MCF 10A (cell line): ENCODE results near the gene RUVBL1. TPM values are rescaled to one million over a fixed set of nuclear protein-coding genes. Genes with fewer than 3 reads are reported as not detected.

Source experiments
- BruUV-seq: library from RNA; stranded (reverse); fragments of 400-500 nt; replicated peaks from 2 replicates; lab custom pipeline; 2021; lab: Mats Ljungman, UMichigan
- CTCF ChIA-PET: fragments of 300-600 bp; sonication (Branson Sonifier 250); formaldehyde crosslinking; extraction: SDS; loops from one replicate; lab custom pipeline; 2021; ENCODE audit warnings: antibody characterized with exemption, inconsistent platforms; lab: Yijun Ruan, JAX
- POLR2A ChIA-PET: fragments of 300-600, 350-650 bp; sonication (Branson Sonifier 250); formaldehyde crosslinking; extraction: SDS; loops from one replicate; lab custom pipeline; 2020; ENCODE audit warnings: antibody characterized with exemption, inconsistent platforms; lab: Yijun Ruan, JAX
- DNase-seq: peaks from one replicate; pipeline ENCODE4 v3.0.0-alpha.2; 2018; ENCODE audit not compliant: unreplicated experiment
- H3K27ac Mint-ChIP-seq: one replicate; pipeline ENCODE4 v1.8.0; 2022; ENCODE audit warnings: mild to moderate bottlenecking, low read depth, mixed read lengths; ENCODE audit not compliant: unreplicated experiment
- H3K27me3 Mint-ChIP-seq: one replicate; pipeline ENCODE4 v1.8.0; 2022; ENCODE audit warnings: mixed read lengths; ENCODE audit not compliant: insufficient read depth, unreplicated experiment
- H3K36me3 Mint-ChIP-seq: one replicate; pipeline ENCODE4 v1.8.0; 2022; ENCODE audit warnings: mild to moderate bottlenecking, moderate library complexity, mixed read lengths; ENCODE audit not compliant: insufficient read depth, unreplicated experiment
- H3K4me1 Mint-ChIP-seq: one replicate; pipeline ENCODE4 v1.8.0; 2022; ENCODE audit warnings: mixed read lengths; ENCODE audit not compliant: insufficient read depth, unreplicated experiment
- H3K4me3 Mint-ChIP-seq: one replicate; pipeline ENCODE4 v1.8.0; 2022; ENCODE audit warnings: mild to moderate bottlenecking, moderate library complexity, mixed read lengths; ENCODE audit not compliant: unreplicated experiment
- H3K9me3 Mint-ChIP-seq: one replicate; pipeline ENCODE4 v1.8.0; 2022; ENCODE audit warnings: mixed read lengths; ENCODE audit not compliant: unreplicated experiment
- CTCF ChIP-seq: fragments of 200-600 bp; IDR thresholded peaks from one replicate; pipeline ENCODE4 v1.8.0; 2022; ENCODE audit warnings: antibody characterized with exemption, mild to moderate bottlenecking; ENCODE audit not compliant: unreplicated experiment
- intact Hi-C: fragments of 100-400 bp; cut with micrococcal nuclease; formaldehyde crosslinking; loops from 2 replicates; pipeline ENCODE4 v1.14.1; 2022
- total RNA-seq: library from RNA; stranded (reverse); gene quantifications from 2 replicates; pipeline ENCODE4 v1.2.3, GENCODE V29; 2022

The RUVBL1 gene
- total RNA-seq, 1 experiment from 2014 or later = 114 TPM

- CTCF ChIA-PET = interaction anchor here (0.7 to 1.5 kb wide), 3 partner anchors 19 to 33 kb away, joined by 3 to 10 read pairs (median 3); no protein-coding TSS in a partner anchor
- no peak overlapping the region for H3K27ac Mint-ChIP-seq
- peaks cover 65% of the 10 kb centered on the region for H3K36me3 Mint-ChIP-seq
- peaks cover 32% of the 10 kb centered on the region for H3K4me1 Mint-ChIP-seq
- POLR2A ChIA-PET = interaction anchor here (6.1 kb wide), 1 partner anchor 9 kb away, joined by 62 read pairs; the partner anchor contains the start of gene RUVBL1
- BruUV-seq = no TSS peak
- no peaks in the 10 kb centered on the region for H3K27me3 Mint-ChIP-seq
- DNase-seq = no peak
- H3K4me3 Mint-ChIP-seq = no peak overlapping the region
- no peak for TF ChIP-seq CTCF
- H3K9me3 Mint-ChIP-seq = no peaks in the 10 kb centered on the region
- intact Hi-C loops = no loop called here
These were observed 9.5 kb downstream of the RUVBL1 start for GRCh38 chr3:128113817-128114794.

GRCh38 chr3:128112357-128112968 is 11.1 kb downstream of the RUVBL1 start:
- Mint-ChIP-seq H3K27ac (peak overlapping the region; percentile 33), H3K36me3 (peaks cover 67% of the 10 kb centered on the region), H3K9me3 (no peaks in the 10 kb centered on the region), H3K4me1 (peaks cover 25% of the 10 kb centered on the region), H3K4me3 (no peak overlapping the region), H3K27me3 (no peaks in the 10 kb centered on the region)
- intact Hi-C loops = loop anchor here (1.0 kb wide), 1 partner anchor 11 kb away; the partner anchor contains the start of gene RUVBL1
- TF ChIP-seq CTCF = no peak
- DNase-seq = peak; percentile 97
- CTCF ChIA-PET = interaction anchor here (1.0 to 1.9 kb wide), 5 partner anchors 11 to 28 kb away, joined by 3 to 15 read pairs (median 3); no protein-coding TSS in a partner anchor
- POLR2A ChIA-PET = interaction anchor here (1.0 to 6.1 kb wide), 7 partner anchors 10 to 522 kb away, joined by 3 to 62 read pairs (median 4); partner anchors contain the start of genes RUVBL1 and TPRA1
- no TSS peak for BruUV-seq

GRCh38 chr3:128111147-128111546 is 12.5 kb downstream of the RUVBL1 start:
- H3K36me3 Mint-ChIP-seq = peaks cover 64% of the 10 kb centered on the region
- ChIA-PET CTCF (interaction anchor here (0.7 to 1.9 kb wide), 4 partner anchors 13 to 32 kb away, joined by 3 to 15 read pairs (median 4); no protein-coding TSS in a partner anchor), POLR2A (interaction anchor here (0.9 to 6.1 kb wide), 3 partner anchors 12 to 23 kb away, joined by 3 to 62 read pairs (median 3); partner anchors contain the start of gene RUVBL1)
- BruUV-seq = no TSS peak
- H3K4me1 Mint-ChIP-seq = peaks cover 25% of the 10 kb centered on the region
- DNase-seq = no peak
- TF ChIP-seq CTCF = no peak
- H3K4me3 Mint-ChIP-seq = no peak overlapping the region
- no peaks in the 10 kb centered on the region for H3K27me3 Mint-ChIP-seq
- no peaks in the 10 kb centered on the region for H3K9me3 Mint-ChIP-seq
- peak overlapping the region; percentile 33 for H3K27ac Mint-ChIP-seq
- intact Hi-C loops = no loop called here
